HG02571 (cell line): ENCODE data around the gene DCAF17.
"Not testable (repeated sequence)": the region's sequence is repeated elsewhere in the genome, so short reads cannot be mapped to it uniquely, and the experiment has no call there.

Experiments
- ATAC-seq: cut with Tn5 transposase; IDR thresholded peaks from one replicate; pipeline ENCODE4 v1.9.1; 2021; ENCODE audit warnings: mild to moderate bottlenecking, moderate library complexity; ENCODE audit not compliant: unreplicated experiment

DCAF17 gene

GRCh38 chr2:171410101-171410500, 23.9 kb upstream of the DCAF17 start:
- no peak for ATAC-seq

DNA sequence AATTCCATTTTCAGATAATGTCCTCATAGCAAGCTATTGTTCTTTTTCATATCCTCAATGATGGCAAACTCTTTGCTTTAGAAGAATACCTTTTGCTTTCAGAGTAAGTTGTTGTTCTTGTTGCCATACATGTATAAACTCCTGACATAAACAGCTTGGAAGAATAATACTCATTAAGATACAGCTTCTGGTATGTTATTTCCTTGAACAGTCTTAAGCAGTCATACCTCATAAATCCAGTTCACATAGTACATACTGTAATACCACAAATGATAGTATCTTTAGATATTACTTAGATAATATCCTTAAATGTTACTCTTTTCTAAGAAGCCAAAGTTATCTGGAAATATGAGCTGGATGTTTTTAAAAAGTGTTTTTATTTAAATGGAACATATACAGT, 23.4 kb upstream of the DCAF17 start:
- ATAC-seq, result no peak

DNA sequence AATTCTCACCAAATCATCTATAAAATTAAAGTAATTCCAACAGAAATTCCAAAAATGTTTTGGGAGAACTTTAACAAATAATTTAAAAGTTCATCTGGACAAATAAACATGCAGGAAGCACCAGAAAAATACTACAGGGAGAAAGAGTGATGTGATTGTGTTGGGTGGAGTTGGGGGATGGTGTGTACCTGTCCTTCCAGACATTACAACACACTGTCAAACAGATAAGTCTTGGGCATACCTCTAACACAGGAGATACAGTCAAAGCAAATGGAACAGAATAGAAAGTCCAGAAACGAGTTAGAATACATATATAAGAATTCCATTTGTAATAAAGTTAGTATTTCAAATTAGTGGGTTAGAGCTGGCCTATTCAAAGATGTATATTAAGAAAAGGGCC, 22.8 kb upstream of the DCAF17 start:
- no peak for ATAC-seq

DNA sequence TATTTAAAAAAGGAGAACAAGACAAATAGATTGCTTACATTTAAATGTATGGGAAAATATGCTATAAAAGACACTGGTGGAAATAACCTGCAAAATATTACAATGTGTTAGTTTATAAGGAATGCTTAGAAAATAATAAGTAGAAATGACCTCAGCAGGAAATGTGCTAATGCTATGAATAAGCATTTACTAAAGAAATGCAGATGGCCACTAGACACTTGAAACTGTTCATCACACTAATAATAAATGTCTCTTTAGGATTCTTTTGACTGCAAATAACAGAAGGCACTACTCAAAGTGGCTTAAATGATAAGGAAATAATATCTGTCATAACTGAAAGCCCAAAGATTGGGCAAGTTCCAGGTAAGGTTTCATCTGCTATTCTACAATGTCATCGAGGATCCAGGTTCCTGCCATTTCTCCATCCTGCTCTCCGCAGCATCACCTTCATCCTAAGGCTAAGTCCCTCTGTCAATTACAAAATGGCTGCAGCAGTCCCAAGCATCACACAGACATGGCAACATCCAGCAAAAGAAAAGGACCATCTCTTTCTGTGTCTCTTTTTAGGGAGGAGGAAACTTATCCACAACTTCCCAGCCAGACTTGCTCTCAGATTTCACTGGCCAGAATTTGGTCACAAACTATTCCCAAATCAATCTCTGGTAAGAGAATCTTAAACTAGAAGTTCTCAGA, 22.1 kb upstream of the DCAF17 start:
- ATAC-seq, result no peak

GRCh38 chr2:171412571-171413175, 21.4 kb upstream of the DCAF17 start:
- ATAC-seq, result no peak

- not testable (repeated sequence) for ATAC-seq
Measured at GRCh38 chr2:171414645-171415044, 19.4 kb upstream of the DCAF17 start.

- peak; percentile 84 for ATAC-seq
Measured at GRCh38 chr2:171416009-171416926, 17.8 kb upstream of the DCAF17 start.

- ATAC-seq, result no peak
Measured at GRCh38 chr2:171419333-171419732, 14.7 kb upstream of the DCAF17 start.

GRCh38 chr2:171420728-171421563, 13.1 kb upstream of the DCAF17 start:
- ATAC-seq, result no peak

- not testable (repeated sequence) for ATAC-seq
Measured at GRCh38 chr2:171422710-171423495, 11.1 kb upstream of the DCAF17 start.

DNA sequence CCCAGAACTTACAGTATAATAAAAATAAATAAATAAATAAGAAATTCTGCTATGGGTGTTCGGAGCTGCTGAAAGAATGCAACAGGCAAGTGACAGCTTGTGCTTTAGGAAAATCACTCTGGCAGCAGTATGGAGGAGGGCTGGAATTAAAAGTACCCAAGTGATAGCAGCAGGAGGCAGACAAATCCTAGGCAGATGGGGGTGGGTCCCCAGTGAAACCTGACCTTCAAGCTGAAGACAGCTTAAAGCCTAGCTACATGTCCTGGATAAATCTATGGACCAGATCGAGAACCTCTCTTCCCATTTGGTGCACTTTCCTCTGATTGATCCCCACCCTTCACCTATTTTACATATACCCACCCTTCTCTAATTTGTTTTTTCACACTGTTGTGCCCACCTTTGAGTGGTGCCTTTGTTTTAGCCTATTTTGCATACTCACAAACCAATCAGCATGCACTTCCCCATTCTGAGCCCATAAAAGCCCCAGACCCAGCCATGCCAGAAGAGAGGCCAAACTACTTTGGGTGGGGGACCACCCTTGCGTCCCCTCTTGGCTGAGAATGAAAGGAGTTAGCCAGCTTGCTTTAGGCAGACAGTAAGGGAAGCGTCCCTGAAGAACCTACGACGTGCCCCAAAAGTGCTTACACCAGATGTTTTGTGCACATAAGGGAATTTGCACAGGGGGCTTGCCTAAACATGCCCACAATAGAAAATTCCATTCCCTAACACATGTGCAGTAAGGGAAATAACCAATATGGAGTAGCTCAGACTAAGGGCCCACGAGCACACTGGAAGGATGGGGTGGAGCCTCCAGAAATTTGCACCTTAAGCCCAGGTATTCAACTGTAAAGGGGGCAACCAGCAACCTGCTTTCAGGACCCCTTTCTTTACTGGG, 3.3 kb upstream of the DCAF17 start:
- no peak for ATAC-seq

DNA sequence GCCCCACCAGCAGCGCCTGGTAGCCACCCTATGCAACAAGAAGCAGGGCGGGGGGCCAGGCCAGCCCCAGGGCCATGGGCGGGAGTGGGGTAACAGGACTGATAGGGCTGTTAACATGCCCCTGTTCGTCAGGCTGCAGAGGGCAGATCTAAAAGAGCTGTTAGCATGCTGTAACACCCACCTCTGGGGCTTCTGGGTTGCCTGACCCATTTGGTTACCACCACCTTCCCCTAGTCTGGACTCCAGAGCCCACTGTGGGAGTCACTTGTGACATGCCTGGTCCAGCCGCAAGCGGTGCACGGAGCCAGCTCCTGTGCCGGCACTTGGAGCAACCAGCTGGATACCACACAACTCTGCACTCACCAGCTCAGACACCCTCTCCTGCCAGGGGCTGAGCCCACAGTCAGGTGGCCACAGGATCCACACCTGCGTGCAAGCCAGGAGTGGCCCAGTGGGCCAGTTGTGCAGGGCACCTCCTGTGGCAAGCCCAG, 2.3 kb upstream of the DCAF17 start:
- ATAC-seq, result no peak

GRCh38 chr2:171432206-171432968, 1.6 kb upstream of the DCAF17 start:
- no peak for ATAC-seq

GRCh38 chr2:171432969-171433762, 860 bp upstream of the DCAF17 start:
- no peak for ATAC-seq

DNA sequence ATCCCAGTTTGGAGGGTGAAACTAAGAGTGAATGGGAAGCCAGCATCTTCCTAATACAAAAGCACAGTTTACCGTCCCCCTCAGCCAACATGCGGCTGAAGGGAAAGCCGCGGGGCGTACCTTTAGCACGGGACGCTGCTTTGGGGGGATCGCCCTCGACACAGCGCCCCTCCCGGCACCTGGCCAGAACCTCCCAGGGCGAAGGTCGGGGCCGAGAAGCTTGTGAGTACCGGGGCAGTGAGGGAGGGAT, 338 bp upstream of the DCAF17 start, which contains the start of gene METTL8:
TSS of gene METTL8 (minus strand) at position 228 of the 250 bp plus-strand sequence. CDS start 41,805 bp downstream, outside the sequence.
- ATAC-seq, result no peak

DNA sequence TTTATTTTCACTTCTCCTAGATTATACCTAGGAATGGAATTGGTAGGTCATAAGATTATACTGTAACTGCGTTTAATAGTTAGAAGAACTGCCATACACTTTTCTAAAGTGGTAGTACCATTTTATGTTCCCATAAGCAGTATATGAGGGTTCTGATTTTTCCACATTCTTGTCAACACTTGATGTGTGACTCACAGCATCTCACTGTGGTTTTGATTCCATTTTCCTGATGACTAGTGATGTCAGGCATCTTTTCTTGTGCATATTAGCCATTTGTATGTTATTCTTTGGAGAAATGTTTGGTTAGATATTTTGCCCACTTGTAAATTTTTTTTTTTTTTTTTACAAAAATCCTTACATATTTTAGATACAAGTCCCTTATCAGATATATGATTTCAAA, 2.3 kb downstream of the DCAF17 start:
- ATAC-seq, result no peak

GRCh38 chr2:171441470-171441869, 7.4 kb downstream of the DCAF17 start:
- ATAC-seq, result no peak
